ENCODE data around the gene CHST8. TPM values are rescaled to one million over a fixed set of nuclear protein-coding genes. Genes with fewer than 3 reads are reported as not detected.

Gene CHST8
- total RNA-seq, 1 experiment from 2014 or later, result not detected

DNA sequence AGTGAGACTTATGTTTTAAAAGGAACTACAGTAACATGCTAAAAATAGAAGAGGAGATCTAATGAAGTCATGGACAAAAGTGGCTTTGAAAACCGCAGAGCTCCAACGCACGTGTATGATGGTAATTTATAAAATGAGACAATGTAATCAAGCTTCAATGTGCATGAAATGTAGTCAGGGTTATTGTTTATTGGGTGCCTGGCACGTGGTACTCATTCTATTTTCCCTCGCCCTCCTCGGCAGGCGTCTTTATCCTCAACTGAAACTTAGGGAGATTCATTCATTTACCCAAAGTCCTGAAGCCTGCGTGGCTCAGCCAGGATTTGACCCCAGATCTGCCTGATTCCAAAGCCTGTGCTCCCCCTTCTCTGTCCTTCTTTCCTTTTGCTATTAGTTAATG is 79.8 kb downstream of the CHST8 start:
- no peak overlapping the region for H3K4me2 ChIP-seq
- H3K36me3 ChIP-seq (ENCODE audit: low read depth), result no peaks in the 10 kb centered on the region
- H3K27ac ChIP-seq, result no peak overlapping the region
- no peaks in the 10 kb centered on the region for H4K20me1 ChIP-seq (ENCODE audit: insufficient read depth)
- H3K9me2 ChIP-seq (ENCODE audit: insufficient read depth), result no peaks in the 10 kb centered on the region
- H3K9me3 ChIP-seq (ENCODE audit: insufficient read depth, low read depth), result no peaks in the 10 kb centered on the region
- no peak overlapping the region for H3K4me3 ChIP-seq
- DNase-seq, result no peak
- H3K4me1 ChIP-seq (replicated peaks; ENCODE audit: insufficient read depth), result no peaks in the 10 kb centered on the region
- H3K79me2 ChIP-seq (ENCODE audit: low read depth), result no peaks in the 10 kb centered on the region
- H3F3A ChIP-seq (ENCODE audit: insufficient read depth, low read depth), result no peaks in the 10 kb centered on the region
- TF ChIP-seq EZH2 (IDR thresholded peaks at IDR 0.05; ENCODE audit: low read depth), result no peak
- TF ChIP-seq, protein P1, sequence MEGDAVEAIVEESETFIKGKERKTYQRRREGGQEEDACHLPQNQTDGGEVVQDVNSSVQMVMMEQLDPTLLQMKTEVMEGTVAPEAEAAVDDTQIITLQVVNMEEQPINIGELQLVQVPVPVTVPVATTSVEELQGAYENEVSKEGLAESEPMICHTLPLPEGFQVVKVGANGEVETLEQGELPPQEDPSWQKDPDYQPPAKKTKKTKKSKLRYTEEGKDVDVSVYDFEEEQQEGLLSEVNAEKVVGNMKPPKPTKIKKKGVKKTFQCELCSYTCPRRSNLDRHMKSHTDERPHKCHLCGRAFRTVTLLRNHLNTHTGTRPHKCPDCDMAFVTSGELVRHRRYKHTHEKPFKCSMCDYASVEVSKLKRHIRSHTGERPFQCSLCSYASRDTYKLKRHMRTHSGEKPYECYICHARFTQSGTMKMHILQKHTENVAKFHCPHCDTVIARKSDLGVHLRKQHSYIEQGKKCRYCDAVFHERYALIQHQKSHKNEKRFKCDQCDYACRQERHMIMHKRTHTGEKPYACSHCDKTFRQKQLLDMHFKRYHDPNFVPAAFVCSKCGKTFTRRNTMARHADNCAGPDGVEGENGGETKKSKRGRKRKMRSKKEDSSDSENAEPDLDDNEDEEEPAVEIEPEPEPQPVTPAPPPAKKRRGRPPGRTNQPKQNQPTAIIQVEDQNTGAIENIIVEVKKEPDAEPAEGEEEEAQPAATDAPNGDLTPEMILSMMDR (conservative IDR thresholded peaks at IDR 0.05), result no peak
- no peak overlapping the region for H2AFZ ChIP-seq
- ChIA-PET POLR2A (ENCODE audit: unreplicated experiment) (no interaction called here), CTCF (no interaction called here)
- no TSS peak for BruUV-seq (replicated peaks)
- intact Hi-C loops (cut with micrococcal nuclease; ENCODE audit: unreplicated experiment), result no loop called here
- peaks cover 97% of the 10 kb centered on the region for H3K27me3 ChIP-seq (ENCODE audit: insufficient read depth, low read depth)

DNA sequence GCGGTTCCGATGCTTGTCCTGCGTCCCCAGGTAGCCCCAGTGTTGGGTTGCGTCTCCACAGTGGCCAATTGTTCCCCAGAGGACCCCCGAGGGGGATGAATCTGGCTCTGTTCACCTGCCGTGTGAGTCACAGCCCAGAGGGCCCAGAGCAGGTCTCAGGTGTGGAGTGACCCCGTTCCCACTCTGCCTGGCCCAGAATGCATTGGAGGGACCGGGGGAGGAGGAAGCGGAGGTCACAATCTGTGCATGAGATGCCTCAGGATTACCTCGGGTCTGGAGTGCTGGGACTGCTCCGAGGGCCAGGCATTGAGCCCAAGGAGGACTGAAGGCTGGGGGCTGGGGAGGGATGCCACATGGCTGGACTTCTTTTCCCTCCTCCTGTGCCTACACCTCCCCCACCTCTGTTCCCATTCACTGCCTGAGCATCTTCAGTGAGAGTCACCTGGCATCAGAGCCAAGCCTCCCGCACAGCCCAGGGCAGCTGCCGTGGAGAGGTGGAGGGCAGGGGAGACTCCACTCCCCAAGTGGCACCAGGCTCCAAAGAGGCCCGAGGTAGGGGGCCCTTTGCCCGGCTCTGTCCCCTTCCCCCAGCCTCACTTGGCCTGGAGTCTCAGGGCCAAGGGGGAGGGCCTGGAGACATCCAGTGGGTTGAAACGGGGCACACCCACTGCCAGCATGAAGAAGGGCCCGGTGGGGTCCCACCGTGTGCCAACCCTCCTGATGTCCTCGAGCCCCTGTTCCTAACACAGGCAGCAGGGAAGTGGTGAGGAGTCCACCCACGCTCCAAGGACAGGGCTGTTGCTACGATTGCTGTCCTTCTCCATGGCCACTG is 81.1 kb downstream of the CHST8 start:
- Histone ChIP-seq H3K9me2 (ENCODE audit: insufficient read depth) (no peaks in the 10 kb centered on the region), H3K4me2 (no peak overlapping the region), H3K36me3 (ENCODE audit: low read depth) (no peaks in the 10 kb centered on the region), H4K20me1 (ENCODE audit: insufficient read depth) (no peaks in the 10 kb centered on the region), H3K79me2 (ENCODE audit: low read depth) (no peaks in the 10 kb centered on the region), H3K27me3 (ENCODE audit: insufficient read depth, low read depth) (peaks cover 97% of the 10 kb centered on the region), H2AFZ (no peak overlapping the region), H3K4me3 (no peak overlapping the region), H3F3A (ENCODE audit: insufficient read depth, low read depth) (no peaks in the 10 kb centered on the region), H3K4me1 (replicated peaks; ENCODE audit: insufficient read depth) (no peaks in the 10 kb centered on the region), H3K9me3 (ENCODE audit: insufficient read depth, low read depth) (no peaks in the 10 kb centered on the region), H3K27ac (no peak overlapping the region)
- no TSS peak for BruUV-seq (replicated peaks)
- TF ChIP-seq EZH2 (IDR thresholded peaks at IDR 0.05; ENCODE audit: low read depth), result no peak
- TF ChIP-seq, protein P1 (conservative IDR thresholded peaks at IDR 0.05), result no peak
- intact Hi-C loops (cut with micrococcal nuclease; ENCODE audit: unreplicated experiment), result no loop called here
- no peak for DNase-seq
- ChIA-PET POLR2A (ENCODE audit: unreplicated experiment) (no interaction called here), CTCF (no interaction called here)

DNA sequence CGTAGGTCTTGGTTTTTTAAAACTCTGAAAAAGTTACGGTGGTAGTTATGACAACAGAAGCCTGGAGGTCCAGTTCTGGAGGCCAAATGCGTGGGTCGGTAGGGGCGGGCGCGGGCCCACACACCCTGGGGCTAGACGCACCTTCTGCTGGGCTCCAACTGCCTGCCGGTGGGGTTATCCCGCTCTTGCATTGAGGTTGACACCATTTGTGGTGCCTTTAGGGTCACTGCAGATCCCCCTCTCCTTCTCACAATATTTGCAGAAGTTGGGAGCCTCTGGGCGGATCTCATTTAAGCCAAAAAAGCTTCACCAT is 81.6 kb downstream of the CHST8 start:
- Histone ChIP-seq H3K4me1 (replicated peaks; ENCODE audit: insufficient read depth) (no peaks in the 10 kb centered on the region), H3K79me2 (ENCODE audit: low read depth) (no peaks in the 10 kb centered on the region), H3K36me3 (ENCODE audit: low read depth) (no peaks in the 10 kb centered on the region), H3K27ac (no peak overlapping the region), H3K4me3 (no peak overlapping the region), H3K4me2 (no peak overlapping the region), H3K27me3 (ENCODE audit: insufficient read depth, low read depth) (peaks cover 97% of the 10 kb centered on the region), H3K9me3 (ENCODE audit: insufficient read depth, low read depth) (no peaks in the 10 kb centered on the region), H3K9me2 (ENCODE audit: insufficient read depth) (no peaks in the 10 kb centered on the region), H4K20me1 (ENCODE audit: insufficient read depth) (no peaks in the 10 kb centered on the region; the same call in 1 of the 2 replicates), H3F3A (ENCODE audit: insufficient read depth, low read depth) (no peaks in the 10 kb centered on the region), H2AFZ (no peak overlapping the region)
- ChIA-PET CTCF (no interaction called here), POLR2A (ENCODE audit: unreplicated experiment) (no interaction called here)
- DNase-seq, result no peak
- BruUV-seq (replicated peaks), result no TSS peak
- TF ChIP-seq, protein P1 (conservative IDR thresholded peaks at IDR 0.05), result no peak
- no peak for TF ChIP-seq EZH2 (IDR thresholded peaks at IDR 0.05; ENCODE audit: low read depth)
- intact Hi-C loops (cut with micrococcal nuclease; ENCODE audit: unreplicated experiment), result no loop called here
